OCI-LY1 (cell line): ENCODE data around the gene CHRDL1.

Experiments
- H2AFZ ChIP-seq: fragments of 200-600 bp; sonication (generic), shearing (Covaris generic); 2 replicates; pipeline ENCODE4 v1.6.0; 2014; ENCODE audit warnings: antibody characterized with exemption, mild to moderate bottlenecking, low read length
- H3F3A ChIP-seq: fragments of 200-600 bp; sonication (generic), shearing (Covaris generic); 2 replicates; pipeline ENCODE4 v1.6.0; 2014; ENCODE audit warnings: mild to moderate bottlenecking, antibody characterized with exemption, low read length, moderate library complexity; ENCODE audit not compliant: insufficient read depth
- H3K27ac ChIP-seq: fragments of 200-600 bp; sonication (generic); 2 replicates; pipeline ENCODE4 v1.5.1; 2014; ENCODE audit warnings: low read length, mixed run types, mild to moderate bottlenecking, low read depth; ENCODE audit not compliant: poor library complexity, severe bottlenecking
- H3K27me3 ChIP-seq: fragments of 200-600 bp; sonication (generic); 2 replicates; pipeline ENCODE4 v1.6.0; 2014; ENCODE audit warnings: antibody characterized with exemption, mild to moderate bottlenecking, low read length, moderate library complexity; ENCODE audit not compliant: insufficient read depth
- H3K36me3 ChIP-seq: fragments of 200-600 bp; sonication (generic); 2 replicates; pipeline ENCODE4 v1.6.1; 2014; ENCODE audit warnings: mild to moderate bottlenecking, antibody characterized with exemption, low read length, moderate library complexity, mixed read lengths; ENCODE audit not compliant: insufficient read depth
- H3K4me1 ChIP-seq: fragments of 200-600 bp; sonication (generic); 2 replicates; pipeline ENCODE4 v1.5.1; 2014; ENCODE audit warnings: mild to moderate bottlenecking, low read length, moderate library complexity; ENCODE audit not compliant: insufficient read depth, severe bottlenecking
- H3K4me2 ChIP-seq: fragments of 200-600 bp; sonication (generic), shearing (Covaris generic); 2 replicates; pipeline ENCODE4 v1.6.1; 2014; ENCODE audit warnings: low read length
- H3K4me3 ChIP-seq: fragments of 200-600 bp; sonication (generic); 2 replicates; pipeline ENCODE4 v1.5.1; 2014; ENCODE audit warnings: low read length, low read depth, mild to moderate bottlenecking, mixed read lengths; ENCODE audit not compliant: poor library complexity, severe bottlenecking
- H3K79me2 ChIP-seq: fragments of 200-600 bp; shearing (Covaris generic); 2 replicates; pipeline ENCODE4 v1.6.1; 2016; ENCODE audit warnings: mixed run types, low read length, mixed read lengths; ENCODE audit not compliant: insufficient read depth
- H3K9ac ChIP-seq: fragments of 200-600 bp; sonication (generic), shearing (Covaris generic); 2 replicates; pipeline ENCODE4 v1.6.1; 2014; ENCODE audit warnings: mild to moderate bottlenecking, low read length, mixed read lengths
- H3K9me2 ChIP-seq: fragments of 200-600 bp; sonication (generic), shearing (Covaris generic); 2 replicates; pipeline ENCODE4 v1.6.1; 2014; ENCODE audit warnings: low read depth, mild to moderate bottlenecking, low read length, mixed read lengths
- H3K9me3 ChIP-seq: fragments of 200-600 bp; shearing (Covaris generic); 2 replicates; pipeline ENCODE4 v1.6.1; 2014; ENCODE audit warnings: low read length, mixed read lengths
- H4K20me1 ChIP-seq: fragments of 200-600 bp; sonication (generic), shearing (Covaris generic); 2 replicates; pipeline ENCODE4 v1.6.0; 2016; ENCODE audit warnings: mild to moderate bottlenecking, low read length; ENCODE audit not compliant: insufficient read depth
- CTCF ChIP-seq: fragments of 200-600 bp; sonication (generic), shearing (Covaris generic); IDR thresholded peaks from 2 replicates; pipeline ENCODE4 v1.5.1; 2017; ENCODE audit warnings: mild to moderate bottlenecking, antibody characterized with exemption, low read length, moderate library complexity, mixed read lengths
- EZH2 ChIP-seq: fragments of 200-600 bp; sonication (generic), shearing (Covaris generic); IDR thresholded peaks from 2 replicates; pipeline ENCODE4 v1.8.0; 2017; ENCODE audit warnings: borderline replicate concordance, mixed run types, mild to moderate bottlenecking, antibody characterized with exemption, low read length, moderate library complexity, mixed read lengths

The CHRDL1 gene

GRCh38 chrX:110706446-110706845 lies 89.2 kb downstream of the CHRDL1 start:
- H3K36me3 ChIP-seq = no peaks in the 10 kb centered on the region
- no peak overlapping the region for H3K4me2 ChIP-seq
- no peaks in the 10 kb centered on the region for H3K27me3 ChIP-seq
- no peaks in the 10 kb centered on the region for H3K9me2 ChIP-seq
- H4K20me1 ChIP-seq = no peaks in the 10 kb centered on the region
- no peak overlapping the region for H2AFZ ChIP-seq
- H3K4me3 ChIP-seq = no peak overlapping the region
- H3F3A ChIP-seq = no peaks in the 10 kb centered on the region
- no peak overlapping the region for H3K9ac ChIP-seq
- no peaks in the 10 kb centered on the region for H3K79me2 ChIP-seq
- no peaks in the 10 kb centered on the region for H3K9me3 ChIP-seq
- H3K27ac ChIP-seq = no peak overlapping the region
- no peaks in the 10 kb centered on the region for H3K4me1 ChIP-seq
- no peak for TF ChIP-seq EZH2
- TF ChIP-seq CTCF = no peak

DNA sequence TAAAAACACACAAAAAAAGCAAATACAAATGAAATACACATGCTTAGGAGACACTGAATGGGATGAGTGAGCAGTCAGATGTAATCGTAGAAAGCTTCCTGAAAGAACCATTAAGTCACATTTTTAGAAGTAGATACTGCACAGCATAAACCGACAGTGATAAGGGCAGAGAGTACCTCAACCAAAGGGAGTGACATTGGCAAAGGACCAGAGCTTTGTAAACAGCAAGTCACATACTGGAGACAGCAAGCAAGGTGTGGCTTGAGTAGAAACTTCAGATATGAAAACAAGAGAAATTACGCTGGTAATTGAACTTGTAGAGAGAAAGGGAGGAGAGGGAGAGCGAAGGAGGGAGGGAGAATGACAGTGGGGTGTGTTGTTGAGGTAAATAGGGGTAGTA lies 92.0 kb downstream of the CHRDL1 start:
- TF ChIP-seq CTCF (no peak), EZH2 (no peak)
- Histone ChIP-seq H3K9me3 (no peaks in the 10 kb centered on the region), H3K4me1 (no peaks in the 10 kb centered on the region), H3K4me3 (no peak overlapping the region), H4K20me1 (no peaks in the 10 kb centered on the region), H3K27me3 (no peaks in the 10 kb centered on the region), H3K9me2 (no peaks in the 10 kb centered on the region), H3K27ac (no peak overlapping the region), H2AFZ (no peak overlapping the region), H3K79me2 (no peaks in the 10 kb centered on the region), H3K4me2 (no peak overlapping the region), H3K36me3 (no peaks in the 10 kb centered on the region), H3K9ac (no peak overlapping the region), H3F3A (no peaks in the 10 kb centered on the region)

GRCh38 chrX:110699109-110699508 lies 96.5 kb downstream of the CHRDL1 start:
- no peaks in the 10 kb centered on the region for H3K9me2 ChIP-seq
- H3K4me1 ChIP-seq = no peaks in the 10 kb centered on the region
- TF ChIP-seq EZH2 (no peak), CTCF (no peak)
- no peaks in the 10 kb centered on the region for H4K20me1 ChIP-seq
- no peak overlapping the region for H3K4me3 ChIP-seq
- H3K27me3 ChIP-seq = no peaks in the 10 kb centered on the region
- no peaks in the 10 kb centered on the region for H3K36me3 ChIP-seq
- no peaks in the 10 kb centered on the region for H3F3A ChIP-seq
- no peak overlapping the region for H3K4me2 ChIP-seq
- H3K9ac ChIP-seq = no peak overlapping the region
- H3K27ac ChIP-seq = no peak overlapping the region
- no peaks in the 10 kb centered on the region for H3K9me3 ChIP-seq
- H3K79me2 ChIP-seq = no peaks in the 10 kb centered on the region
- H2AFZ ChIP-seq = no peak overlapping the region
